ENCODE data around the gene SLC9B2. TPM values are rescaled to one million over a fixed set of nuclear protein-coding genes. Genes with fewer than 3 reads are reported as not detected.
"Not testable (repeated sequence)": the region's sequence is repeated elsewhere in the genome, so short reads cannot be mapped to it uniquely, and the experiment has no call there.

Gene SLC9B2
- total RNA-seq, 1 donor from 2014 or later, result 18.5 TPM

- DNase-seq (ENCODE audit: low read depth in 2 of 2), result peak; percentile 54 to 93
Measured at GRCh38 chr4:103019308-103020124, 57.0 kb downstream of the SLC9B2 start, which contains the start of gene SLC9B1. Gene SLC9B1 (minus strand): TSS chr4:103019705. CDS start chr4:102991711, 27,994 bp downstream.

GRCh38 chr4:103018391-103019307 is 57.9 kb downstream of the SLC9B2 start:
- peak in 1 of 2 donors; percentile 19 for DNase-seq (ENCODE audit: low read depth in 2 of 2)

GRCh38 chr4:103012551-103012950 is 64.0 kb downstream of the SLC9B2 start:
- DNase-seq (ENCODE audit: low read depth in 2 of 2), result no peak

- no peak for DNase-seq (ENCODE audit: low read depth in 2 of 2)
Measured at GRCh38 chr4:103012060-103012459, 64.5 kb downstream of the SLC9B2 start.

- no peak for DNase-seq (ENCODE audit: low read depth in 2 of 2)
Measured at GRCh38 chr4:103011378-103012025, 65.1 kb downstream of the SLC9B2 start.

GRCh38 chr4:103010804-103011203 is 65.8 kb downstream of the SLC9B2 start:
- DNase-seq (ENCODE audit: low read depth in 2 of 2), result no peak

GRCh38 chr4:103008875-103009729 is 67.5 kb downstream of the SLC9B2 start:
- peak; percentile 68 to 70 for DNase-seq (ENCODE audit: low read depth in 2 of 2)

GRCh38 chr4:103002551-103002950 is 74.0 kb downstream of the SLC9B2 start:
- DNase-seq (ENCODE audit: low read depth in 2 of 2), result peak in 1 of 2 donors; percentile 22

- DNase-seq (ENCODE audit: low read depth in 2 of 2), result no peak
Measured at GRCh38 chr4:102994803-102995202, 81.8 kb downstream of the SLC9B2 start.

GRCh38 chr4:102993985-102994384 is 82.6 kb downstream of the SLC9B2 start:
- DNase-seq (ENCODE audit: low read depth in 2 of 2), result not testable (repeated sequence)

GRCh38 chr4:102988429-102989020 is 88.0 kb downstream of the SLC9B2 start:
- no peak for DNase-seq (ENCODE audit: low read depth in 2 of 2)

- no peak for DNase-seq (ENCODE audit: low read depth in 2 of 2)
Measured at GRCh38 chr4:102981005-102981404, 95.6 kb downstream of the SLC9B2 start.

Other genes with a start within 250 kb of the SLC9B2 start
- 301 and 302 TPM in 2 replicates for gene UBE2D3, start 249.2 kb downstream of the SLC9B2 start, total RNA-seq
- gene CISD2, start 207.8 kb downstream of the SLC9B2 start, total RNA-seq, result 31.2 and 36.7 TPM in 2 replicates
- 0.13 and 0.51 TPM in 2 replicates for gene SLC9B1, start 57.1 kb downstream of the SLC9B2 start, total RNA-seq
- gene BDH2, start 23.1 kb upstream of the SLC9B2 start, total RNA-seq, result 15.1 and 23.8 TPM in 2 replicates
- 7.0 and 13.5 TPM in 2 replicates for gene CENPE, start 121.6 kb upstream of the SLC9B2 start, total RNA-seq